Endothelial cell of umbilical vein (primary cell): ENCODE measurements around the gene MYDGF.

Experiments
- EZH2 ChIP-seq: IDR thresholded peaks from 2 replicates; pipeline ENCODE4 v1.6.1; 2012; ENCODE audit warnings: borderline replicate concordance, low read depth, mild to moderate bottlenecking, moderate library complexity, low read length, inconsistent platforms; ENCODE audit not compliant: severe bottlenecking
- FOS ChIP-seq: IDR thresholded peaks from 2 replicates; pipeline ENCODE4 v1.6.1; 2011; ENCODE audit warnings: mild to moderate bottlenecking, low read length, moderate library complexity, borderline replicate concordance; ENCODE audit not compliant: insufficient read depth
- MYC ChIP-seq: IDR thresholded peaks from one replicate; pipeline ENCODE4 v1.6.1; 2011; ENCODE audit warnings: mild to moderate bottlenecking, low read depth, low read length
- TF ChIP-seq, protein P1 (sequence below), 2 donors: IDR thresholded peaks; 1 replicate in 1 of 2; 2 replicates in 1 of 2; pipeline ENCODE4 v1.5.1; 2011; ENCODE audit warnings: low read length in 2 of 2, mild to moderate bottlenecking in 2 of 2, moderate library complexity in 2 of 2, control low read depth in 1 of 2, inconsistent platforms in 1 of 2, low read depth in 1 of 2; ENCODE audit not compliant: insufficient read depth in 1 of 2; ENCODE audit errors: extremely low read depth in 1 of 2
- TF ChIP-seq, protein P2 (sequence below): IDR thresholded peaks from 2 replicates; pipeline ENCODE4 v1.6.1; 2011; ENCODE audit not compliant: insufficient read depth, insufficient read length

DNA sequence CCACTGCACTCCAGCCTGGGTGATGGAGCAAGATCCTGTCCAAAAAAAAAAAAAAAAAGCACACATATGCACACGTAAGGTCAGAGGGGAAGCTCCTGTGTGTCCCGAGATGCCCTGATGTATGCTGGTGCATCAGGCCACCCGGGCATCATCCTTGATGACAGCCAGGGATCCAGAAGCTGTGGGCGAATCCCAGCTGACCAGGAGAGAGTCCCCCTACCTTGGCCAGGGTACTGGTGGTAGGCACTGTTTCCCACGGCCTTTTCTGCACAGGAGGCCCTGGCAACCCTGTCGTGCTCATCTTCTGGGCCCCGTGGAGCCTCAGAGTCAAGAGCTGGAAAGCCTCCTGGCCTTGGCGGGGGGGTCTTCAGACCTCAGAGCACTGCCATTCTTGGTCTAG, 14.0 kb downstream of the MYDGF start:
- TF ChIP-seq MYC (no peak), FOS (no peak), EZH2 (no peak)
- TF ChIP-seq, protein P1, sequence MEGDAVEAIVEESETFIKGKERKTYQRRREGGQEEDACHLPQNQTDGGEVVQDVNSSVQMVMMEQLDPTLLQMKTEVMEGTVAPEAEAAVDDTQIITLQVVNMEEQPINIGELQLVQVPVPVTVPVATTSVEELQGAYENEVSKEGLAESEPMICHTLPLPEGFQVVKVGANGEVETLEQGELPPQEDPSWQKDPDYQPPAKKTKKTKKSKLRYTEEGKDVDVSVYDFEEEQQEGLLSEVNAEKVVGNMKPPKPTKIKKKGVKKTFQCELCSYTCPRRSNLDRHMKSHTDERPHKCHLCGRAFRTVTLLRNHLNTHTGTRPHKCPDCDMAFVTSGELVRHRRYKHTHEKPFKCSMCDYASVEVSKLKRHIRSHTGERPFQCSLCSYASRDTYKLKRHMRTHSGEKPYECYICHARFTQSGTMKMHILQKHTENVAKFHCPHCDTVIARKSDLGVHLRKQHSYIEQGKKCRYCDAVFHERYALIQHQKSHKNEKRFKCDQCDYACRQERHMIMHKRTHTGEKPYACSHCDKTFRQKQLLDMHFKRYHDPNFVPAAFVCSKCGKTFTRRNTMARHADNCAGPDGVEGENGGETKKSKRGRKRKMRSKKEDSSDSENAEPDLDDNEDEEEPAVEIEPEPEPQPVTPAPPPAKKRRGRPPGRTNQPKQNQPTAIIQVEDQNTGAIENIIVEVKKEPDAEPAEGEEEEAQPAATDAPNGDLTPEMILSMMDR (IDR thresholded peaks at IDR 0.05; ENCODE audit: extremely low read depth in 1 of 2, insufficient read depth in 1 of 2, low read depth in 1 of 2, low read length in 2 of 2): no peak
- TF ChIP-seq, protein P2, sequence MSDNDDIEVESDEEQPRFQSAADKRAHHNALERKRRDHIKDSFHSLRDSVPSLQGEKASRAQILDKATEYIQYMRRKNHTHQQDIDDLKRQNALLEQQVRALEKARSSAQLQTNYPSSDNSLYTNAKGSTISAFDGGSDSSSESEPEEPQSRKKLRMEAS: no peak
